ENCODE data around the gene SCO2. TPM values are rescaled to one million over a fixed set of nuclear protein-coding genes. Genes with fewer than 3 reads are reported as not detected.
"Not testable (repeated sequence)": the region's sequence is repeated elsewhere in the genome, so short reads cannot be mapped to it uniquely, and the experiment has no call there.

The SCO2 gene
- polyA plus RNA-seq, 1 donor from 2014 or later, result 9.6 TPM

DNA sequence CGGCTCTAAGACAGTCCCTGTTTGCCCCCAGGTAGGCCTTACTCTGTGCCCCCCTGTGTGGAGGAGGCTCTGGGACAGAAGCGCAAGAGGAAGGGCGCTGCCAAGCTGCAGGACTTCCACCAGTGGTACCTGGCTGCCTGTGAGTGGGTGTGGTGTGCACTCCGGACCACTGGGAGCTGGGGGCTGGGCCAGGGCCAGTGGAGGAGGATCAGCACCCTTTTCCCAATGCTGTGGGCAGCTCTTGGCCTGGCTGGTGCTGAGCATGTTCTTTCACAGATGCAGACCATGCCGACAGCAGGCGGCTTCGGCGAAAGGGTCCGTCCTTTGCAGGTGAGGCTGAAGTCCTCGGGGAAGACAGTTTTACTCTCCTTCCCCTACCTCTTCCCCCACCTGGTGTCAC, 3.7 kb downstream of the SCO2 start:
- Histone ChIP-seq H4K20me1 (ENCODE audit: insufficient read depth) (no peaks in the 10 kb centered on the region), H3K79me2 (replicated peaks; ENCODE audit: insufficient read depth, low read length) (no peaks in the 10 kb centered on the region), H3K4me2 (ENCODE audit: low read length) (no peak overlapping the region), H3K27me3 (ENCODE audit: insufficient read depth, low read depth, low read length) (no peaks in the 10 kb centered on the region), H3K4me3 (ENCODE audit: low read length) (no peak overlapping the region), H3K9me3 (ENCODE audit: low read length) (no peaks in the 10 kb centered on the region), H3K36me3 (ENCODE audit: insufficient read depth, low read length) (no peaks in the 10 kb centered on the region), H3K9ac (ENCODE audit: low read length) (no peak overlapping the region), H2AFZ (ENCODE audit: low read depth, low read length) (no peak overlapping the region), H3K27ac (ENCODE audit: low read length) (no peak overlapping the region), H3K9me2 (ENCODE audit: insufficient read depth, low read length) (no peaks in the 10 kb centered on the region), H3F3A (ENCODE audit: insufficient read depth, low read length, poor library complexity, severe bottlenecking) (no peaks in the 10 kb centered on the region)
- TF ChIP-seq EZH2 (IDR thresholded peaks at IDR 0.05; ENCODE audit: borderline replicate concordance, insufficient read depth, low read length, poor library complexity, severe bottlenecking), result no peak
- no peak for TF ChIP-seq POLR2AphosphoS5 (IDR thresholded peaks at IDR 0.05)
- no peak for TF ChIP-seq RAD21 (conservative IDR thresholded peaks at IDR 0.05)
- no peak for TF ChIP-seq SMC3 (conservative IDR thresholded peaks at IDR 0.05; ENCODE audit: poor library complexity)
- TF ChIP-seq, protein P1, sequence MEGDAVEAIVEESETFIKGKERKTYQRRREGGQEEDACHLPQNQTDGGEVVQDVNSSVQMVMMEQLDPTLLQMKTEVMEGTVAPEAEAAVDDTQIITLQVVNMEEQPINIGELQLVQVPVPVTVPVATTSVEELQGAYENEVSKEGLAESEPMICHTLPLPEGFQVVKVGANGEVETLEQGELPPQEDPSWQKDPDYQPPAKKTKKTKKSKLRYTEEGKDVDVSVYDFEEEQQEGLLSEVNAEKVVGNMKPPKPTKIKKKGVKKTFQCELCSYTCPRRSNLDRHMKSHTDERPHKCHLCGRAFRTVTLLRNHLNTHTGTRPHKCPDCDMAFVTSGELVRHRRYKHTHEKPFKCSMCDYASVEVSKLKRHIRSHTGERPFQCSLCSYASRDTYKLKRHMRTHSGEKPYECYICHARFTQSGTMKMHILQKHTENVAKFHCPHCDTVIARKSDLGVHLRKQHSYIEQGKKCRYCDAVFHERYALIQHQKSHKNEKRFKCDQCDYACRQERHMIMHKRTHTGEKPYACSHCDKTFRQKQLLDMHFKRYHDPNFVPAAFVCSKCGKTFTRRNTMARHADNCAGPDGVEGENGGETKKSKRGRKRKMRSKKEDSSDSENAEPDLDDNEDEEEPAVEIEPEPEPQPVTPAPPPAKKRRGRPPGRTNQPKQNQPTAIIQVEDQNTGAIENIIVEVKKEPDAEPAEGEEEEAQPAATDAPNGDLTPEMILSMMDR (IDR thresholded peaks at IDR 0.05; ENCODE audit: poor library complexity, severe bottlenecking), result no peak
- no peak for TF ChIP-seq MXI1 (conservative IDR thresholded peaks at IDR 0.05; ENCODE audit: poor library complexity, severe bottlenecking)
- TF ChIP-seq EP300 (conservative IDR thresholded peaks at IDR 0.05; ENCODE audit: poor library complexity, severe bottlenecking), result no peak
- TF ChIP-seq, protein P2, sequence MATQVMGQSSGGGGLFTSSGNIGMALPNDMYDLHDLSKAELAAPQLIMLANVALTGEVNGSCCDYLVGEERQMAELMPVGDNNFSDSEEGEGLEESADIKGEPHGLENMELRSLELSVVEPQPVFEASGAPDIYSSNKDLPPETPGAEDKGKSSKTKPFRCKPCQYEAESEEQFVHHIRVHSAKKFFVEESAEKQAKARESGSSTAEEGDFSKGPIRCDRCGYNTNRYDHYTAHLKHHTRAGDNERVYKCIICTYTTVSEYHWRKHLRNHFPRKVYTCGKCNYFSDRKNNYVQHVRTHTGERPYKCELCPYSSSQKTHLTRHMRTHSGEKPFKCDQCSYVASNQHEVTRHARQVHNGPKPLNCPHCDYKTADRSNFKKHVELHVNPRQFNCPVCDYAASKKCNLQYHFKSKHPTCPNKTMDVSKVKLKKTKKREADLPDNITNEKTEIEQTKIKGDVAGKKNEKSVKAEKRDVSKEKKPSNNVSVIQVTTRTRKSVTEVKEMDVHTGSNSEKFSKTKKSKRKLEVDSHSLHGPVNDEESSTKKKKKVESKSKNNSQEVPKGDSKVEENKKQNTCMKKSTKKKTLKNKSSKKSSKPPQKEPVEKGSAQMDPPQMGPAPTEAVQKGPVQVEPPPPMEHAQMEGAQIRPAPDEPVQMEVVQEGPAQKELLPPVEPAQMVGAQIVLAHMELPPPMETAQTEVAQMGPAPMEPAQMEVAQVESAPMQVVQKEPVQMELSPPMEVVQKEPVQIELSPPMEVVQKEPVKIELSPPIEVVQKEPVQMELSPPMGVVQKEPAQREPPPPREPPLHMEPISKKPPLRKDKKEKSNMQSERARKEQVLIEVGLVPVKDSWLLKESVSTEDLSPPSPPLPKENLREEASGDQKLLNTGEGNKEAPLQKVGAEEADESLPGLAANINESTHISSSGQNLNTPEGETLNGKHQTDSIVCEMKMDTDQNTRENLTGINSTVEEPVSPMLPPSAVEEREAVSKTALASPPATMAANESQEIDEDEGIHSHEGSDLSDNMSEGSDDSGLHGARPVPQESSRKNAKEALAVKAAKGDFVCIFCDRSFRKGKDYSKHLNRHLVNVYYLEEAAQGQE (IDR thresholded peaks at IDR 0.05; ENCODE audit: borderline replicate concordance), result no peak
- no peak for TF ChIP-seq TAF1 (IDR thresholded peaks at IDR 0.05; ENCODE audit: low read depth)

DNA sequence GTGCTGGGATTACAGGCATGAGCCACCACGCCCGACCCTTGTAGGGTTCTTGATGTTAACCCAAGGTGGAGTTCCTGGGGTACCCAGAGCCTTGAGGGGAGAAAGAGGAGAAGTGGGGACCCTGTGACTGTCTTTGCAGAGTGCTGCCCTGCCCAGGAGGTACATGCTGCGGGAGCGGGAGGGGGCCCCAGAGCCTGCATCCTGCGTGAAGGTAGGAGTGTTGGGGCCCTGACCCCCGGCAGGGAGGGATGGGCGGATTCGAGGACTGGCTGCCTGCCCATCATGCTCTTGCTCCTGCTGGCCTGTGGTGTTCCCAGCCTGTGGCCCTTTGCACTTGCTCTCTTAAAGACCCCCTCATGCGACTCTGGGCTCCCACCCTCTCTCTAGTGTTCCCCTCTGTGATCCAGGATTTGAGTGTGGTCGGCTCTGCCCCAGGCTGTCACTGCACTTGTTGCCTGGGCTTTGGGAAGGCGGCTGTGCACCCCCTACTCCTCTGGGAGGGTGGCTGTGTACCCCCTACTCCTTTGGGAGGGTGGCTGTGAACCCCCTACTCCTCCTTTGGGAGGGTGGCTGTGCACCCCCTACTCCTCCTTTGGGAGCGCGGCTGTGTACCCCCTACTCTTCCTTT, 4.5 kb downstream of the SCO2 start:
- H3K9me3 ChIP-seq (ENCODE audit: low read length), result no peaks in the 10 kb centered on the region
- H4K20me1 ChIP-seq (ENCODE audit: insufficient read depth), result no peaks in the 10 kb centered on the region
- H3K27ac ChIP-seq (ENCODE audit: low read length), result no peak overlapping the region
- H3K36me3 ChIP-seq (ENCODE audit: insufficient read depth, low read length), result no peaks in the 10 kb centered on the region
- no peak overlapping the region for H3K9ac ChIP-seq (ENCODE audit: low read length)
- no peaks in the 10 kb centered on the region for H3F3A ChIP-seq (ENCODE audit: insufficient read depth, low read length, poor library complexity, severe bottlenecking)
- TF ChIP-seq EZH2 (IDR thresholded peaks at IDR 0.05; ENCODE audit: borderline replicate concordance, insufficient read depth, low read length, poor library complexity, severe bottlenecking) (no peak), RAD21 (conservative IDR thresholded peaks at IDR 0.05) (no peak), EP300 (conservative IDR thresholded peaks at IDR 0.05; ENCODE audit: poor library complexity, severe bottlenecking) (no peak), POLR2AphosphoS5 (IDR thresholded peaks at IDR 0.05) (no peak), SMC3 (conservative IDR thresholded peaks at IDR 0.05; ENCODE audit: poor library complexity) (no peak), TAF1 (IDR thresholded peaks at IDR 0.05; ENCODE audit: low read depth) (no peak), MXI1 (conservative IDR thresholded peaks at IDR 0.05; ENCODE audit: poor library complexity, severe bottlenecking) (no peak)
- TF ChIP-seq, protein P2 (IDR thresholded peaks at IDR 0.05; ENCODE audit: borderline replicate concordance), result no peak
- TF ChIP-seq, protein P1 (IDR thresholded peaks at IDR 0.05; ENCODE audit: poor library complexity, severe bottlenecking), result no peak
- no peaks in the 10 kb centered on the region for H3K27me3 ChIP-seq (ENCODE audit: insufficient read depth, low read depth, low read length)
- no peak overlapping the region for H2AFZ ChIP-seq (ENCODE audit: low read depth, low read length)
- H3K4me2 ChIP-seq (ENCODE audit: low read length), result no peak overlapping the region
- no peaks in the 10 kb centered on the region for H3K79me2 ChIP-seq (replicated peaks; ENCODE audit: insufficient read depth, low read length)
- H3K4me3 ChIP-seq (ENCODE audit: low read length), result no peak overlapping the region
- H3K9me2 ChIP-seq (ENCODE audit: insufficient read depth, low read length), result no peaks in the 10 kb centered on the region

DNA sequence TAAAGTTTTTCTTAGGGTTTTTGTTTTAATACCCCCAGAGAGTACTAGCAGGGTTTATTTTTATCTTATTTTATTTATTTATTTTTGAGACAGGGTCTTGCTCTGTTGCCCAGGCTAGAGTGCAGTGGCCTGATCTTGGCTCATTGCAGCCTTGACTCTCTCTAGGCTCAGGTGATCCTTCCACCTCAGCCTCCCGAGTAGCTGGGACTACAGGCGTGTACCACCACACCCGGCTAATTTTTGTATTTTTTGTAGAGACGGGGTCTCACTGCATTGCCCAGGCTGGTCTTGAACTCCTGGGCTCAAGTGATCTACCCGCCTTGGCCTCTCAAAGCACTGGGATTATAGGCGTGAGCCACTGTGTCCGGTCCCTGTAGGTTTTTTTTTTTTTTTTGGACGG, 5.2 kb downstream of the SCO2 start:
- not testable (repeated sequence) for H2AFZ ChIP-seq (ENCODE audit: low read depth, low read length); H3K36me3 ChIP-seq (ENCODE audit: insufficient read depth, low read length); H3K9me3 ChIP-seq (ENCODE audit: low read length)

More for the DNA sequence above, 5.2 kb downstream of the SCO2 start:
- H3K4me3 ChIP-seq (ENCODE audit: low read length); H4K20me1 ChIP-seq (ENCODE audit: insufficient read depth); H3K4me2 ChIP-seq (ENCODE audit: low read length); H3K79me2 ChIP-seq (replicated peaks; ENCODE audit: insufficient read depth, low read length); H3K9me2 ChIP-seq (ENCODE audit: insufficient read depth, low read length); H3K27ac ChIP-seq (ENCODE audit: low read length); H3K9ac ChIP-seq (ENCODE audit: low read length); H3K27me3 ChIP-seq (ENCODE audit: insufficient read depth, low read depth, low read length); H3F3A ChIP-seq (ENCODE audit: insufficient read depth, low read length, poor library complexity, severe bottlenecking): not testable (repeated sequence)

Data from neural cell (in vitro differentiated cells).